Mesenchymal stem cell (in vitro differentiated cells and primary cell): ENCODE data around the gene MST1.

Source experiments
- DNase-seq: peaks from one replicate; pipeline ENCODE4 v3.0.0-alpha.2; 2013
- H2AFZ ChIP-seq: one replicate; pipeline ENCODE4 v1.6.1; 2013; ENCODE audit warnings: low read depth, mild to moderate bottlenecking, control low read depth, inconsistent platforms, low read length, moderate library complexity
- H2AK5ac ChIP-seq: 2 replicates; pipeline ENCODE4 v1.6.1; 2013; ENCODE audit warnings: low read length, moderate library complexity, mild to moderate bottlenecking, inconsistent platforms; ENCODE audit not compliant: severe bottlenecking
- H2BK120ac ChIP-seq: one replicate; pipeline ENCODE4 v1.6.1; 2013; ENCODE audit warnings: low read depth, mild to moderate bottlenecking, inconsistent platforms, low read length, moderate library complexity
- H2BK12ac ChIP-seq, 2 experiments: one replicate each; pipeline ENCODE4 v1.6.1; 2013; ENCODE audit warnings: inconsistent platforms in 2 of 2, low read length in 2 of 2, mild to moderate bottlenecking in 2 of 2, moderate library complexity in 2 of 2, control low read depth in 1 of 2
- H2BK15ac ChIP-seq: one replicate; pipeline ENCODE4 v1.6.1; 2013; ENCODE audit warnings: mild to moderate bottlenecking, low read depth, inconsistent platforms; ENCODE audit not compliant: poor library complexity, severe bottlenecking
- H2BK5ac ChIP-seq: 2 replicates; pipeline ENCODE4 v1.6.1; 2013; ENCODE audit warnings: low read depth, mild to moderate bottlenecking, low read length, control low read depth, inconsistent platforms; ENCODE audit not compliant: poor library complexity, severe bottlenecking
- H3K14ac ChIP-seq, 2 experiments: one replicate each; pipeline ENCODE4 v1.6.1; 2013; ENCODE audit warnings: inconsistent platforms in 2 of 2, low read length in 2 of 2, control low read depth in 1 of 2, mild to moderate bottlenecking in 1 of 2, moderate library complexity in 1 of 2
- H3K18ac ChIP-seq, 2 experiments: one replicate each; pipeline ENCODE4 v1.6.1; 2013; ENCODE audit warnings: inconsistent platforms in 2 of 2, low read length in 2 of 2, control low read depth in 1 of 2, low read depth in 1 of 2, mild to moderate bottlenecking in 1 of 2
- H3K23ac ChIP-seq, 2 experiments: one replicate each; pipeline ENCODE4 v1.6.1; 2013; ENCODE audit warnings: inconsistent platforms in 2 of 2, low read length in 2 of 2, mild to moderate bottlenecking in 2 of 2, moderate library complexity in 2 of 2, control low read depth in 1 of 2
- H3K27ac ChIP-seq: 2 replicates; pipeline ENCODE4 v1.5.1; 2013; ENCODE audit warnings: mild to moderate bottlenecking, moderate library complexity, low read length, control low read depth, inconsistent platforms; ENCODE audit not compliant: poor library complexity, severe bottlenecking
- H3K27me3 ChIP-seq, 2 experiments: 2 replicates each; pipeline versions ENCODE4 v1.6.1 to v1.7.0; 2013; ENCODE audit warnings: low read length in 2 of 2, mild to moderate bottlenecking in 2 of 2, moderate library complexity in 2 of 2, control low read depth in 1 of 2, inconsistent platforms in 1 of 2; ENCODE audit not compliant: control insufficient read depth in 1 of 2, insufficient read depth in 1 of 2
- H3K36me3 ChIP-seq, 2 experiments: 2 replicates each; pipeline versions ENCODE4 v1.6.1 to v1.7.0; 2013; ENCODE audit warnings: low read length in 2 of 2, control low read depth in 1 of 2, inconsistent platforms in 1 of 2, low read depth in 1 of 2, mild to moderate bottlenecking in 1 of 2; ENCODE audit not compliant: insufficient read depth in 2 of 2, control insufficient read depth in 1 of 2
- H3K4ac ChIP-seq, 2 experiments: one replicate each; pipeline ENCODE4 v1.6.1; 2013; ENCODE audit warnings: inconsistent platforms in 2 of 2, low read length in 2 of 2, mild to moderate bottlenecking in 2 of 2, moderate library complexity in 2 of 2, control low read depth in 1 of 2, low read depth in 1 of 2
- H3K4me1 ChIP-seq: 2 replicates; pipeline ENCODE4 v1.6.1; 2013; ENCODE audit warnings: low read depth, low read length, control low read depth; ENCODE audit not compliant: control insufficient read depth, insufficient read depth
- H3K4me2 ChIP-seq: 2 replicates; pipeline ENCODE4 v1.6.1; 2013; ENCODE audit warnings: low read length, mild to moderate bottlenecking, inconsistent platforms; ENCODE audit not compliant: poor library complexity, severe bottlenecking
- H3K4me3 ChIP-seq, 2 experiments: 2 replicates each; pipeline versions ENCODE4 v1.5.1 to v1.7.0; 2013; ENCODE audit warnings: low read length in 2 of 2, mild to moderate bottlenecking in 2 of 2, control low read depth in 1 of 2, low read depth in 1 of 2; ENCODE audit not compliant: insufficient read depth in 1 of 2
- H3K79me1 ChIP-seq: replicated peaks from 2 replicates; pipeline ENCODE4 v1.6.1; 2013; ENCODE audit warnings: mild to moderate bottlenecking, control low read depth, low read length, inconsistent platforms; ENCODE audit not compliant: poor library complexity, severe bottlenecking
- H3K9ac ChIP-seq: 2 replicates; pipeline ENCODE4 v1.7.0; 2013; ENCODE audit warnings: mild to moderate bottlenecking, low read length, moderate library complexity
- H3K9me3 ChIP-seq: 2 replicates; pipeline ENCODE4 v1.7.0; 2013; ENCODE audit warnings: mild to moderate bottlenecking, low read length; ENCODE audit not compliant: control insufficient read depth
- H4K8ac ChIP-seq: one replicate; pipeline ENCODE4 v1.6.1; 2013; ENCODE audit warnings: inconsistent platforms, mild to moderate bottlenecking, low read length, moderate library complexity
- H4K91ac ChIP-seq: one replicate; pipeline ENCODE4 v1.6.1; 2013; ENCODE audit warnings: mild to moderate bottlenecking, low read length, inconsistent platforms
- WGBS: methylation state at CpG from one replicate; pipeline ENCODE4 v1.1.7; 2013; ENCODE audit warnings: mixed read lengths; 5-methylcytosine and 5-hydroxymethylcytosine counted together

The MST1 gene

DNA sequence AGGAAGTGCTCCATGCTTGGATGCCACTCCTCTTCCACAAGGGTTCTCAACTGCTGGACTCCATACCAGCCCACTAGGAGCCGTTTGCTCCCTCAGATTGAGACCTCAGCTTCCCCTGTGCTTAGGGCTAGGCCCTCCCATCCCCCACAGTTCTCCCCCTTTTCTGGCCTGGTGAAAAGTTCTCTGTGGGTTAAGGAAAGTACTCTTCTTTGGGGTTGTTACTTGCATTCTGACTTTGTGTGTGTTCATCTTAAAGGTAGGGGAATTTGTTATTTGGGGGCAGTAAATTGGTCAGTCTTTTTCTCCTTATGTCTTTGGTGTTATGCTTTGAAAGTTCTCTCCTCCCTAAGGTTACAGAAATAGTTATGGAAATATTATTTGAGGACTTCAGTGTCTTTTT, 39.1 kb downstream of the MST1 start:
- Histone ChIP-seq H2BK5ac (no peak overlapping the region), H3K36me3 (no peaks in the 10 kb centered on the region), H3K27me3 (peaks cover 6 to 38% of the 10 kb centered on the region in 2 experiments), H2AFZ (no peak overlapping the region), H3K4ac (no peak overlapping the region), H2AK5ac (no peak overlapping the region), H3K14ac (no peak overlapping the region), H3K4me1 (peaks cover 11% of the 10 kb centered on the region), H2BK12ac (no peak overlapping the region), H3K4me3 (no peak overlapping the region), H4K8ac (no peak overlapping the region), H3K18ac (no peak overlapping the region), H3K23ac (no peak overlapping the region), H3K4me2 (no peak overlapping the region), H2BK120ac (no peak overlapping the region), H3K9ac (no peak overlapping the region), H4K91ac (no peak overlapping the region), H3K9me3 (no peaks in the 10 kb centered on the region), H3K79me1 (no peaks in the 10 kb centered on the region), H3K27ac (no peak overlapping the region), H2BK15ac (no peak overlapping the region)
- WGBS: no CpG with 5 or more reads among the region's 1 CpG
- no peak for DNase-seq

DNA sequence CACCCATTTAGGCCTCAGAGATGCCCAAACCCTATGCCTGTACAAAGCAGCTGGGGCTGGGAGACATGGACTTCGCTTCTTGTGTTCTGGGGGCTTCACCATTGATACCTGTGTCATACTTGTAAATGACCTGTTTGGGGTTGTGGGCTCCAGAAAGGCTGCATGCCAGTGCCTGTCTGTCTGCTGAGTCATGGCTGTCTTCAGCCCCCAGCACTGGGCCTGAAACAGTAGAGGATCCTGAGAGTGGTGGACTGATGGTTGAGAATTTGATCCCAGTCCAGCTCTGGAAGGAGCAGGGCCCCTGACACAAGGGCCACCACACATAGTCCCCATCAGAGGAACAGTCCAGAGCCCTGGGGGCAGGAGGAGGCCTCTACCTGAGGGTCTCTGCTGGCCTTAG, 39.7 kb downstream of the MST1 start:
- 85% methylated on average over 1 of the region's 1 CpG for WGBS
- Histone ChIP-seq H3K79me1 (no peaks in the 10 kb centered on the region), H2AFZ (no peak overlapping the region), H3K9me3 (no peaks in the 10 kb centered on the region), H4K91ac (no peak overlapping the region), H3K36me3 (no peaks in the 10 kb centered on the region), H3K23ac (no peak overlapping the region), H3K4me2 (no peak overlapping the region), H3K14ac (no peak overlapping the region), H2BK15ac (no peak overlapping the region), H3K27ac (no peak overlapping the region), H2BK12ac (no peak overlapping the region), H3K18ac (no peak overlapping the region), H3K4me1 (peaks cover 11% of the 10 kb centered on the region), H4K8ac (no peak overlapping the region), H3K27me3 (peaks cover 7 to 34% of the 10 kb centered on the region in 2 experiments), H3K9ac (no peak overlapping the region), H2BK5ac (no peak overlapping the region), H3K4me3 (no peak overlapping the region), H3K4ac (no peak overlapping the region), H2AK5ac (no peak overlapping the region), H2BK120ac (no peak overlapping the region)
- DNase-seq: peak; percentile 4

- Histone ChIP-seq H3K4me1 (peaks cover 11% of the 10 kb centered on the region), H3K4me2 (no peak overlapping the region), H3K79me1 (no peaks in the 10 kb centered on the region), H2BK120ac (no peak overlapping the region), H3K4me3 (no peak overlapping the region), H2BK12ac (no peak overlapping the region), H3K4ac (no peak overlapping the region), H2BK5ac (no peak overlapping the region), H3K18ac (no peak overlapping the region), H3K27me3 (peaks cover 7 to 32% of the 10 kb centered on the region in 2 experiments), H3K14ac (no peak overlapping the region), H4K8ac (no peak overlapping the region), H4K91ac (no peak overlapping the region), H3K27ac (no peak overlapping the region), H3K9me3 (no peaks in the 10 kb centered on the region), H2AFZ (no peak overlapping the region), H3K23ac (no peak overlapping the region), H3K36me3 (no peaks in the 10 kb centered on the region), H2AK5ac (no peak overlapping the region), H2BK15ac (peak overlapping the region; percentile 46), H3K9ac (no peak overlapping the region)
- DNase-seq: no peak
- 53% methylated on average over 3 of the region's 3 CpGs for WGBS
Observed at GRCh38 chr3:49648354-49649019, 40.8 kb downstream of the MST1 start.

DNA sequence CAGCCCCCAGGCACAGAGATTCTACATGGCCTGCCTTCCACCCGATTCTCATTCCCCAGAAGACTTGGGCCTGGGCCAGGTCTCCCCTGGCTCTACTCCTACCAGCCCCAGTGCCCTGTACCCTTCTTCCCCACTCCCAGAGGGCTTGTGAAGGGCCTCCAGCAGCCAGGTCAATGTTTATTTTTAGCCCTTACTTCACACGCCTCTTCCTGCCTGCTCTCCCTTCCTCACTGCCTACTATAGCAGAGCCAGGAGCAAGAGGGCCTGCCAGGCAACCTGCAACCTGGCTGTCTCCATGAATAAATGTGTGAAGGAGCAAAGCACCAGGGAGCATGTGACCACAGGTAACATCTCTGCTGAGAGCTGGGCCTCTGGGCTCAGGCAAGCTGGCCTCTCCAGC, 41.5 kb downstream of the MST1 start:
- Histone ChIP-seq H2AK5ac (no peak overlapping the region), H3K9me3 (no peaks in the 10 kb centered on the region), H3K79me1 (no peaks in the 10 kb centered on the region), H3K4ac (no peak overlapping the region), H4K8ac (no peak overlapping the region), H3K23ac (no peak overlapping the region), H2BK5ac (no peak overlapping the region), H2BK15ac (no peak overlapping the region), H3K14ac (no peak overlapping the region), H3K27me3 (peaks cover 7 to 31% of the 10 kb centered on the region in 2 experiments), H3K4me3 (no peak overlapping the region), H2BK12ac (no peak overlapping the region), H3K36me3 (no peaks in the 10 kb centered on the region), H3K27ac (no peak overlapping the region), H3K4me2 (no peak overlapping the region), H3K9ac (no peak overlapping the region), H3K4me1 (peaks cover 11% of the 10 kb centered on the region), H3K18ac (no peak overlapping the region), H4K91ac (no peak overlapping the region), H2BK120ac (no peak overlapping the region), H2AFZ (no peak overlapping the region)
- peak; percentile 20 for DNase-seq
- WGBS: 49% methylated on average over 2 of the region's 2 CpGs
